Measurements from ENCODE around the gene BICC1. TPM values are rescaled to one million over a fixed set of nuclear protein-coding genes. Genes with fewer than 3 reads are reported as not detected.

Gene BICC1
- polyA plus RNA-seq, 1 donor (not counting 4 experiments of a cell fraction or from before 2014, with no cell fraction given) = 4.2 TPM

DNA sequence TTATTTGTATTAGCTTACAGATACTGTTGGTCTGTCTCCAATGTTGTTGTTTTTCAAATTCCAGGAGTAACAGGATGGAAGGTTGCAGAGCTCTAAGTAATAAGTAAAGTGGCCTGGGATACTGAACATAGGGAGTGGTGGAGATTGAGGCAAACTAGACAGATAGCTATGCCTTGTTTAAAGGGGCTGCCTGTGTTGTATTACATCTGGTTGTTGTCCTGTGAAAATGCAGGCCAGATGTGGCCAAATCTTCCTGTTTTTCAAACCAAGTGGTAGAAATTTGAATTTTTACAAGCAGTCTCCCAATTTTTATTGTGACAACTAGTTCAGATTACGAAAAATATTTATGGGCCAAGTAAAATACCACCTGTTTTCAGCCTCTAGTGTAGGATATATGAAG is 33.5 kb downstream of the BICC1 start:
- no peaks in the 10 kb centered on the region for H3K9me3 ChIP-seq (ENCODE audit: control insufficient read depth, low read depth, low read length)
- H3K27ac ChIP-seq (ENCODE audit: control insufficient read depth, insufficient read depth, low read length) = no peak overlapping the region
- H3K9ac ChIP-seq (ENCODE audit: control insufficient read depth, extremely low read depth, insufficient read depth, low read length) = no peak overlapping the region
- H3K36me3 ChIP-seq (ENCODE audit: control insufficient read depth in 2 of 2, extremely low read depth in 1 of 2, insufficient read depth in 2 of 2, low read length in 2 of 2) = no peaks in the 10 kb centered on the region
- H3K4me1 ChIP-seq (ENCODE audit: control insufficient read depth, extremely low read depth, insufficient read depth, low read length) = no peaks in the 10 kb centered on the region
- dilution Hi-C loops (cut with MboI; ENCODE audit: extremely low pct_ligation_motif_present, low sequenced_read_pairs) = no loop called here
- DNase-seq (ENCODE audit: low read depth, low spot score) = no peak
- no peak overlapping the region for H3K4me3 ChIP-seq (ENCODE audit: control insufficient read depth in 2 of 3, extremely low read depth in 1 of 3, insufficient read depth in 2 of 3, low read depth in 1 of 3, low read length in 3 of 3)
- TF ChIP-seq EZH2 (IDR thresholded peaks at IDR 0.05; ENCODE audit: low read length) = no peak
- TF ChIP-seq, protein P1, sequence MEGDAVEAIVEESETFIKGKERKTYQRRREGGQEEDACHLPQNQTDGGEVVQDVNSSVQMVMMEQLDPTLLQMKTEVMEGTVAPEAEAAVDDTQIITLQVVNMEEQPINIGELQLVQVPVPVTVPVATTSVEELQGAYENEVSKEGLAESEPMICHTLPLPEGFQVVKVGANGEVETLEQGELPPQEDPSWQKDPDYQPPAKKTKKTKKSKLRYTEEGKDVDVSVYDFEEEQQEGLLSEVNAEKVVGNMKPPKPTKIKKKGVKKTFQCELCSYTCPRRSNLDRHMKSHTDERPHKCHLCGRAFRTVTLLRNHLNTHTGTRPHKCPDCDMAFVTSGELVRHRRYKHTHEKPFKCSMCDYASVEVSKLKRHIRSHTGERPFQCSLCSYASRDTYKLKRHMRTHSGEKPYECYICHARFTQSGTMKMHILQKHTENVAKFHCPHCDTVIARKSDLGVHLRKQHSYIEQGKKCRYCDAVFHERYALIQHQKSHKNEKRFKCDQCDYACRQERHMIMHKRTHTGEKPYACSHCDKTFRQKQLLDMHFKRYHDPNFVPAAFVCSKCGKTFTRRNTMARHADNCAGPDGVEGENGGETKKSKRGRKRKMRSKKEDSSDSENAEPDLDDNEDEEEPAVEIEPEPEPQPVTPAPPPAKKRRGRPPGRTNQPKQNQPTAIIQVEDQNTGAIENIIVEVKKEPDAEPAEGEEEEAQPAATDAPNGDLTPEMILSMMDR (optimal IDR thresholded peaks at IDR 0.05 in 1 of 3, IDR thresholded peaks at IDR 0.05 in 1 of 3, conservative IDR thresholded peaks at IDR 0.05 in 1 of 3; ENCODE audit: extremely low read depth in 1 of 3, insufficient read depth in 2 of 3, low read length in 3 of 3) = no peak
- no peak overlapping the region for H2AFZ ChIP-seq (ENCODE audit: control insufficient read depth, low read length)
- FAIRE-seq = no peak
- peaks cover 2% of the 10 kb centered on the region for H3K79me2 ChIP-seq (ENCODE audit: control insufficient read depth, insufficient read depth, low read length)
- no peaks in the 10 kb centered on the region for H3K9me1 ChIP-seq (ENCODE audit: control insufficient read depth, extremely low read depth, insufficient read depth, low read length)
- H4K20me1 ChIP-seq (ENCODE audit: control insufficient read depth, extremely low read depth, insufficient read depth, low read length) = no peaks in the 10 kb centered on the region
- no peaks in the 10 kb centered on the region for H3K27me3 ChIP-seq (ENCODE audit: control insufficient read depth, extremely low read depth, insufficient read depth, low read length)
- no peak overlapping the region for H3K4me2 ChIP-seq (ENCODE audit: control insufficient read depth, extremely low read depth, insufficient read depth, low read depth, low read length)

DNA sequence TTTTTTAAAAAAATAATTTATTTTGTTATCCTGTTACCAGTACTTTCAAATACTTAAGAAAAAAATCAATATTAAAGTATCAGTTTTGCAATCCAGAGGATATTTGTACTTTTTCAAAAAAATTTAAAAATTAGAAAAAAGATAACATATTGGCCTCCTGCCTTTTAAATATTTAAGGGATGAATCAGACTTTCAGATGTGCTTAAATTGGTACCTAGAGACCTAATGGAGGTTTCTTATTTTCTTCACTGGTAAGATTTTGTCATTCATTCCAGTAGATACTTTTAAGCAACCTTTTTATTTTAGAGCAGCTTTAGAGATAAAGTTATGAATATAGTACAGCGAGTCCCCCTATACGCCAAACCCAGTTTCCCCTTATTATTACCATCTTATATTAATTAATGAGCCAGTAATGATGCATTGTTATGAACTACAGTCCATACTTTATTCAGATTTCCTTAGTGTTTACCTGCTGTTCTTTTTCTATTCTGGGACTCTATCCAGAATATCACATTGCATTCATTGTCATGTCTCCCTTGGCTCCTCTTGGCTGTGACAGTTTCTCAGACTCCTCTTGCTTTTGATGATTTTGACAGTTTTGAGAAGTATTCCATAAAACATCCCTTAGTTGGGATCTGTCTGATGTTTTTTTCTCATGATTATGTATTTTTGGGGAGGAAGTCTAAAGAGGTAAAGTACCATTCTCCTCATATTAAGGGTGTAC is 34.2 kb downstream of the BICC1 start:
- H3K9ac ChIP-seq (ENCODE audit: control insufficient read depth, extremely low read depth, insufficient read depth, low read length) = no peak overlapping the region
- H3K36me3 ChIP-seq (ENCODE audit: control insufficient read depth in 2 of 2, extremely low read depth in 1 of 2, insufficient read depth in 2 of 2, low read length in 2 of 2) = no peaks in the 10 kb centered on the region
- dilution Hi-C loops (cut with MboI; ENCODE audit: extremely low pct_ligation_motif_present, low sequenced_read_pairs) = no loop called here
- TF ChIP-seq EZH2 (IDR thresholded peaks at IDR 0.05; ENCODE audit: low read length) = no peak
- TF ChIP-seq, protein P1 (optimal IDR thresholded peaks at IDR 0.05 in 1 of 3, IDR thresholded peaks at IDR 0.05 in 1 of 3, conservative IDR thresholded peaks at IDR 0.05 in 1 of 3; ENCODE audit: extremely low read depth in 1 of 3, insufficient read depth in 2 of 3, low read length in 3 of 3) = no peak
- H3K9me1 ChIP-seq (ENCODE audit: control insufficient read depth, extremely low read depth, insufficient read depth, low read length) = no peaks in the 10 kb centered on the region
- H3K79me2 ChIP-seq (ENCODE audit: control insufficient read depth, insufficient read depth, low read length) = peaks cover 4% of the 10 kb centered on the region
- H3K4me2 ChIP-seq (ENCODE audit: control insufficient read depth, extremely low read depth, insufficient read depth, low read depth, low read length) = no peak overlapping the region
- no peak for DNase-seq (ENCODE audit: low read depth, low spot score)
- H3K27me3 ChIP-seq (ENCODE audit: control insufficient read depth, extremely low read depth, insufficient read depth, low read length) = no peaks in the 10 kb centered on the region
- no peaks in the 10 kb centered on the region for H4K20me1 ChIP-seq (ENCODE audit: control insufficient read depth, extremely low read depth, insufficient read depth, low read length)
- H3K4me3 ChIP-seq (ENCODE audit: control insufficient read depth in 2 of 3, extremely low read depth in 1 of 3, insufficient read depth in 2 of 3, low read depth in 1 of 3, low read length in 3 of 3) = no peak overlapping the region
- no peaks in the 10 kb centered on the region for H3K4me1 ChIP-seq (ENCODE audit: control insufficient read depth, extremely low read depth, insufficient read depth, low read length)
- no peaks in the 10 kb centered on the region for H3K9me3 ChIP-seq (ENCODE audit: control insufficient read depth, low read depth, low read length)
- H2AFZ ChIP-seq (ENCODE audit: control insufficient read depth, low read length) = no peak overlapping the region
- FAIRE-seq = no peak
- no peak overlapping the region for H3K27ac ChIP-seq (ENCODE audit: control insufficient read depth, insufficient read depth, low read length)

All from keratinocyte (primary cell).